Measurements from ENCODE around the gene ZNF235.
"Not testable (repeated sequence)": the region's sequence is repeated elsewhere in the genome, so short reads cannot be mapped to it uniquely, and the experiment has no call there.

ZNF235 gene

GRCh38 chr19:44252332-44252731 lies 52.5 kb downstream of the ZNF235 start:
- ATAC-seq, result not testable (repeated sequence)

GRCh38 chr19:44236384-44236783 lies 68.4 kb downstream of the ZNF235 start:
- ATAC-seq, result no peak
- no peak for TF ChIP-seq OSR1 (CRISPR knock-in tag; IDR thresholded peaks at IDR 0.05)
- no peak for TF ChIP-seq CSRNP3 (CRISPR knock-in tag; IDR thresholded peaks at IDR 0.05)
- TF ChIP-seq BACH2 (CRISPR knock-in tag; IDR thresholded peaks at IDR 0.05; ENCODE audit: borderline replicate concordance), result no peak
- no peak for TF ChIP-seq TSHZ2 (CRISPR knock-in tag; IDR thresholded peaks at IDR 0.05)
- no peak for TF ChIP-seq ZFP30 (CRISPR knock-in tag; IDR thresholded peaks at IDR 0.05)
- no peak for TF ChIP-seq PATZ1 (CRISPR knock-in tag; IDR thresholded peaks at IDR 0.05; ENCODE audit: borderline replicate concordance)
- TF ChIP-seq CREB5 (CRISPR knock-in tag; IDR thresholded peaks at IDR 0.05; ENCODE audit: low read depth), result no peak
- no peak for TF ChIP-seq ISL1 (CRISPR knock-in tag; IDR thresholded peaks at IDR 0.05)
- no peak for TF ChIP-seq ZFP3 (CRISPR knock-in tag; IDR thresholded peaks at IDR 0.05)
- TF ChIP-seq SNAI2 (CRISPR knock-in tag; IDR thresholded peaks at IDR 0.05), result no peak
- TF ChIP-seq ZNF8 (CRISPR knock-in tag; IDR thresholded peaks at IDR 0.05), result no peak
- TF ChIP-seq ZC3H10 (CRISPR knock-in tag; IDR thresholded peaks at IDR 0.05), result no peak
- no peak for TF ChIP-seq GLIS3 (CRISPR knock-in tag; IDR thresholded peaks at IDR 0.05)
- no peak for TF ChIP-seq CSDC2 (CRISPR knock-in tag; IDR thresholded peaks at IDR 0.05)
- TF ChIP-seq PPARA (CRISPR knock-in tag; IDR thresholded peaks at IDR 0.05; ENCODE audit: borderline replicate concordance), result no peak
- no peak for TF ChIP-seq TOX (CRISPR knock-in tag; IDR thresholded peaks at IDR 0.05; ENCODE audit: borderline replicate concordance)

Measured in SK-N-SH treated with all-trans-retinoic acid at 6 μM for 48 hours (cell line).